A673 (cell line): ENCODE measurements around the gene F13A1. TPM values are rescaled to one million over a fixed set of nuclear protein-coding genes. Genes with fewer than 3 reads are reported as not detected.

ENCODE experiments used
- BruUV-seq: library from RNA; stranded (reverse); fragments of 400-500 nt; replicated peaks from 2 replicates; lab custom pipeline; 2021; lab: Mats Ljungman, UMichigan
- CTCF ChIA-PET: fragments of 300-600 bp; sonication (Branson Sonifier 250); formaldehyde crosslinking; loops from one replicate; lab custom pipeline; 2022; ENCODE audit warnings: antibody characterized with exemption; lab: Charles Lee
- POLR2A ChIA-PET: fragments of 300-600 bp; sonication (Branson Sonifier 250); formaldehyde crosslinking; loops from one replicate; lab custom pipeline; 2022; ENCODE audit warnings: antibody characterized with exemption; ENCODE audit not compliant: low non-redundant PET; lab: Charles Lee
- DNase-seq: peaks from one replicate; pipeline ENCODE4 v3.0.0-alpha.2; 2015; ENCODE audit warnings: low spot score
- H3K27ac ChIP-seq: fragments of 200-600 bp; sonication (generic); 2 replicates; pipeline ENCODE4 v1.5.1; 2016; ENCODE audit warnings: mixed run types, low read depth, mild to moderate bottlenecking, mixed read lengths, antibody characterized with exemption, low read length; ENCODE audit not compliant: poor library complexity, severe bottlenecking
- H3K27me3 ChIP-seq: fragments of 200-600 bp; sonication (generic); replicated peaks from 2 replicates; pipeline ENCODE4 v1.6.1; 2017; ENCODE audit warnings: mixed run types, low read depth, mild to moderate bottlenecking, mixed read lengths, antibody characterized with exemption, low read length; ENCODE audit not compliant: insufficient read depth, poor library complexity
- H3K36me3 ChIP-seq: fragments of 200-600 bp; sonication (generic); 2 replicates; pipeline ENCODE4 v1.6.1; 2016; ENCODE audit warnings: mixed run types, mild to moderate bottlenecking, mixed read lengths, antibody characterized with exemption, low read length; ENCODE audit not compliant: insufficient read depth, poor library complexity, severe bottlenecking
- H3K4me1 ChIP-seq: fragments of 200-600 bp; sonication (generic); 2 replicates; pipeline ENCODE4 v1.6.1; 2017; ENCODE audit warnings: mixed run types, mild to moderate bottlenecking, mixed read lengths, antibody characterized with exemption, low read length; ENCODE audit not compliant: insufficient read depth, poor library complexity, severe bottlenecking
- H3K4me3 ChIP-seq: fragments of 200-600 bp; sonication (generic); 2 replicates; pipeline ENCODE4 v1.5.1; 2016; ENCODE audit warnings: low read depth, mixed run types, mild to moderate bottlenecking, mixed read lengths, low read length; ENCODE audit not compliant: poor library complexity, severe bottlenecking
- H3K9me3 ChIP-seq: fragments of 200-600 bp; sonication (generic); 2 replicates; pipeline ENCODE4 v1.6.1; 2016; ENCODE audit warnings: mixed run types, low read depth, mild to moderate bottlenecking, mixed read lengths, antibody characterized with exemption, low read length; ENCODE audit not compliant: poor library complexity, severe bottlenecking
- EZH2 ChIP-seq: fragments of 200-600 bp; sonication (generic); IDR thresholded peaks from 2 replicates; pipeline ENCODE4 v1.6.1; 2017; ENCODE audit warnings: borderline replicate concordance, low read depth, mild to moderate bottlenecking, mixed read lengths, antibody characterized with exemption, low read length; ENCODE audit not compliant: poor library complexity, severe bottlenecking
- intact Hi-C: fragments of 100-400 bp; cut with micrococcal nuclease; formaldehyde crosslinking; loops from one replicate; pipeline ENCODE4 v1.10.0; 2022; ENCODE audit not compliant: unreplicated experiment
- total RNA-seq: library from RNA; stranded (reverse); gene quantifications from 2 replicates; pipeline ENCODE4 v1.2.3, GENCODE V29; 2021
- TF ChIP-seq, protein P1 (sequence below): fragments of 300-800, 200-600 bp; sonication (generic); conservative IDR thresholded peaks from 2 replicates; pipeline ENCODE4 v1.5.1; 2017; ENCODE audit warnings: low read depth, mild to moderate bottlenecking, antibody characterized with exemption, low read length, moderate library complexity, mixed read lengths

F13A1 gene
- total RNA-seq, 1 experiment from 2014 or later, result not detected

GRCh38 chr6:6293317-6293716 is 27.1 kb downstream of the F13A1 start:
- Histone ChIP-seq H3K36me3 (no peaks in the 10 kb centered on the region), H3K27ac (no peak overlapping the region), H3K4me1 (no peaks in the 10 kb centered on the region), H3K27me3 (peaks cover 34% of the 10 kb centered on the region), H3K9me3 (no peaks in the 10 kb centered on the region), H3K4me3 (no peak overlapping the region)
- no peak for DNase-seq
- no peak for TF ChIP-seq EZH2
- TF ChIP-seq, protein P1, sequence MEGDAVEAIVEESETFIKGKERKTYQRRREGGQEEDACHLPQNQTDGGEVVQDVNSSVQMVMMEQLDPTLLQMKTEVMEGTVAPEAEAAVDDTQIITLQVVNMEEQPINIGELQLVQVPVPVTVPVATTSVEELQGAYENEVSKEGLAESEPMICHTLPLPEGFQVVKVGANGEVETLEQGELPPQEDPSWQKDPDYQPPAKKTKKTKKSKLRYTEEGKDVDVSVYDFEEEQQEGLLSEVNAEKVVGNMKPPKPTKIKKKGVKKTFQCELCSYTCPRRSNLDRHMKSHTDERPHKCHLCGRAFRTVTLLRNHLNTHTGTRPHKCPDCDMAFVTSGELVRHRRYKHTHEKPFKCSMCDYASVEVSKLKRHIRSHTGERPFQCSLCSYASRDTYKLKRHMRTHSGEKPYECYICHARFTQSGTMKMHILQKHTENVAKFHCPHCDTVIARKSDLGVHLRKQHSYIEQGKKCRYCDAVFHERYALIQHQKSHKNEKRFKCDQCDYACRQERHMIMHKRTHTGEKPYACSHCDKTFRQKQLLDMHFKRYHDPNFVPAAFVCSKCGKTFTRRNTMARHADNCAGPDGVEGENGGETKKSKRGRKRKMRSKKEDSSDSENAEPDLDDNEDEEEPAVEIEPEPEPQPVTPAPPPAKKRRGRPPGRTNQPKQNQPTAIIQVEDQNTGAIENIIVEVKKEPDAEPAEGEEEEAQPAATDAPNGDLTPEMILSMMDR, result no peak
- intact Hi-C loops, result no loop called here
- CTCF ChIA-PET, result no interaction called here
- POLR2A ChIA-PET, result no interaction called here
- BruUV-seq, result no TSS peak

GRCh38 chr6:6287415-6287814 is 33.0 kb downstream of the F13A1 start:
- BruUV-seq, result no TSS peak
- ChIA-PET POLR2A (no interaction called here), CTCF (no interaction called here)
- no peaks in the 10 kb centered on the region for H3K4me1 ChIP-seq
- no peaks in the 10 kb centered on the region for H3K36me3 ChIP-seq
- H3K4me3 ChIP-seq, result no peak overlapping the region
- intact Hi-C loops, result no loop called here
- no peak for DNase-seq
- no peak for TF ChIP-seq EZH2
- TF ChIP-seq, protein P1, result no peak
- no peaks in the 10 kb centered on the region for H3K9me3 ChIP-seq
- no peak overlapping the region for H3K27ac ChIP-seq
- H3K27me3 ChIP-seq, result peaks cover 43% of the 10 kb centered on the region

DNA sequence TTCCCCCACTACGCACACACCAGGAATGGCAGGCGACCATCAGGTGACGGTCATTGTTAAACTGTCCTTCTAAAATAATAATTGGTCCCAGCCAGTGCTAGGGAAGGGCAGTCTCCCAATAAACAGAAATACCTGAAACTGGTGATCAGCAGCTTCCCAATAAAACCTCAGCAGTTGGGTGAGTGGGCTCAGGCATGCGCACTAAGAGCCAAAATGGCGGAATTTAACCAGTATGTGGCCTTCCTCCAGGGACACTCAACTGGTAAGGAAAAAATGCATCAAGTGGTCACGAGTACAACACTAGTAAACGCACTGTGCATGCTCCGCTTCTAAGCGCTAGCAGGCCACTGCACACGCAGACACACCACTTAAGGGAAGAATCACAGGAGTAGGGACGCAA is 34.8 kb downstream of the F13A1 start:
- Histone ChIP-seq H3K36me3 (no peaks in the 10 kb centered on the region), H3K27ac (no peak overlapping the region), H3K27me3 (peaks cover 25% of the 10 kb centered on the region), H3K9me3 (no peaks in the 10 kb centered on the region), H3K4me1 (no peaks in the 10 kb centered on the region), H3K4me3 (no peak overlapping the region)
- BruUV-seq, result no TSS peak
- no peak for DNase-seq
- ChIA-PET POLR2A (no interaction called here), CTCF (no interaction called here)
- intact Hi-C loops, result no loop called here
- TF ChIP-seq, protein P1, result no peak
- no peak for TF ChIP-seq EZH2
